Measurements from ENCODE around the gene MTFR1L.
A peak's percentile ranks its signal among the peaks of the same experiment; 100 is the strongest.
"Not testable (repeated sequence)": the region's sequence is repeated elsewhere in the genome, so short reads cannot be mapped to it uniquely, and the experiment has no call there.

MTFR1L gene

GRCh38 chr1:25829046-25829445, 9.3 kb downstream of the MTFR1L start:
- DNase-seq: no peak

DNA sequence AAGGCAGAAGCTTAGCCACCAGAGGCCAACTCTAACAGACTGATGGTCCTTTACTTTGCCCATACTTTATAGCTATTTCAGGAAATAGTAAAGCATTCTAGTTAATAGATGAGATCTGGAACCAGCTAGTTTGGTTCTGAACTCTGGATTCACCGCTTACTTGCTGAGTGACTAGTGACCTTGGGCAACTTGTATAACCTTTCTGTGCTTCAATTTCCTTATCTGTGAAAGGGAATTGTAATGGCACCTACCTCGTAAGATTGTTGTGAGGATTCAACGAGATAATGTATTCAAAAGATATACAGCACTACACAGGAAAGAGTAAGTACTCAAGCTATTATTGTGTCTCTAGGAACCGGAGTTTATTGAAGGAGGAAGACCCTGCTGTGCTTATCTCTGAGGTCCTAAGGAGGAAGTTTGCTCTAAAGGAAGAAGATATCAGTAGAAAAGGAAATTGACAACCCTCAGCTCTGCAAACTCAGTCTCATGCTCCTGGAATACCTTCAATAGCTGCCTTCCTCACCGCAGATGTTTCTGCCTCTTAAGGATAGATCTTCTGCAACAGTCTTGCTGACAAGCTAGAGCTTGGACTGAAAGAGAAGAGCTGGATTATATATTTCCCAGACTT, 11.9 kb downstream of the MTFR1L start:
- DNase-seq: no peak

DNA sequence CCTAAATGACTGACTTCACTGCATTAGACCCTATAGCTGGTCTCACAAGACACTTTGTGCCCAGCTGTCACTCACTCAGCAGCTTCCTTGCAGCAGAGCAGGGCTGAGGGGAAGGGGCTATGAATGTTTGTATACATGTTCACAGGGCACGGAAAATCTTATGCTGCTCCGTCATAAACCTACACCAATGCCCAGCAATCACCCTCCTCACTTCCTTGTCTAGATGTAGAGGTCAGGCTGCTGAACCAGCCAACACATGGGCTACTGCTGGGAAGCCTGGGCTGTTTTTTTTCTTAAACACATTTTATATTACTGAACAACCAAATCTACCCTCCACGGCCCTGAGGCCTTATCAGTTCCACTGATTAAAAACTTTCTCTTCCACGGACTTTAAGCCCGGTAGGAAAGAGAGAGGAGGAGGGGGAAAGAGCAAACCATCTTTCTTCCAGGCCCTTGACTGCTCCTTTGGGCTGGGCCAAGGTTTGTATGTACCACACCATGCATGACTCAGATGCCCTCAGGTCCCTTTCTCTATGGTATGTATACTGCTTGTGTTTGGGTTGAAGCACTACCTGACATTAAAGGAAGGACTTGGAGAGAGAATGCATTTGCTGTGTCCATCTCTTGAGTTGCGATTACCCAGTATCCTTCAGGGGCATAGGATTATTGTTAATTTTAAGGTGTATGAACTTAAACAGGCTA, 12.7 kb downstream of the MTFR1L start:
- DNase-seq: no peak

DNA sequence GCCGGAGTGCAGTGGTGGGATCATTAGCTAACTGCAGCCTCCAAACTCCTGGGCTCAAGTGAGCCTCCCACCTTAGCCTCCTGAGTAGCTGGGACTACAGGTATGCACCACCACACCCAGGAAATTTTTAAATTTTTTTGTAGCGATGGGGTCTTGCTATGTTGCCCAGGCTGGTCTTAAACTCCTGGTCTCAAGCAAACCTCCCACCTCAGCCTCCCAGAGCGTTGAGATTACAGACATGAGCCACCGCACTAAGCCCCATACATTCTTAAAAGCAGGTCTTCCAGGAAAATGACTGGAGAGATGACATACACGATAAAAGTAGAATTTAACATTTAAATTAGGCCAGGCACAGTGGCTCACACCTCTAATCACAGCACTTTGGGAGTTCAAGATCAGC, 13.4 kb downstream of the MTFR1L start:
- DNase-seq: no peak

- no peak for DNase-seq
Measured at GRCh38 chr1:25834894-25835293, 15.1 kb downstream of the MTFR1L start.

GRCh38 chr1:25836695-25837094, 16.9 kb downstream of the MTFR1L start:
- DNase-seq: no peak

GRCh38 chr1:25837262-25837875, 17.6 kb downstream of the MTFR1L start:
- DNase-seq: no peak

DNA sequence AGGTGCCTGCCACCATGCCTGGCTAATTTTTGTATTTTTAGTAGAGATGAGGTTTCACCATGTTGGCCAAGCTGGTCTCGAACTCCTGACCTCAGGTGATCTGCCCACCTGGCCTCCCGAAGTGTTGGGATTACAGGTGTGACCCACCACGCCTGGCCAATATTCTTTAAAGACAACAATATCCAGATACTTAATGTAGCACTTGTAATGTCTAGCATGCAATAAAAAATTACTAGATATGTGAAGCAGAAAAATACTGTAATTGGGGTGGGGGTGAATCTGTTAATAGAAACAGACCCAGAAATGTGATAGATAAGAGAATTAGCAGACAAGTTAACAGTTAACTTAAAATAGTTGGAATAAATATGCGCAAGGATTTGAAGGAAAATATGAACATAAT, 20.1 kb downstream of the MTFR1L start:
- DNase-seq: not testable (repeated sequence)

DNA sequence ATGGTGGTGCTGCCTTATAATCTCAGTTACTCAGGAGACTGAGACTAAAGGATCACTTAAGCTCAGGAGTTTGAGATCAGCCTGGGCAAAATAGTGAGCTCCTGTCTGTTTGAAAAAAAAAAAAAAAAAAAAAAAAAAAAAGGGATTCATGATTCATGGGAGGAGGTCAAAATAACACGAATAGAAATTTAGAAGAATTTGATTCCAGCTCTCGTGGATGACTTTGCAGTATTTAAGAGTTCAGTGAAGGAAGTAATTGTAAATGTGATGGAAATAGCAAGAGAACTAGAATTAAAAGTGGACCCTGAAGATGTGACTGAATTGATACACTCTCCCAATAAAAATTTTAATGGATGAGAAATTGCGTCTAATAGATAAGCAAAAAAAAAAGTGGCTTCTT, 23.7 kb downstream of the MTFR1L start:
- no peak for DNase-seq

DNA sequence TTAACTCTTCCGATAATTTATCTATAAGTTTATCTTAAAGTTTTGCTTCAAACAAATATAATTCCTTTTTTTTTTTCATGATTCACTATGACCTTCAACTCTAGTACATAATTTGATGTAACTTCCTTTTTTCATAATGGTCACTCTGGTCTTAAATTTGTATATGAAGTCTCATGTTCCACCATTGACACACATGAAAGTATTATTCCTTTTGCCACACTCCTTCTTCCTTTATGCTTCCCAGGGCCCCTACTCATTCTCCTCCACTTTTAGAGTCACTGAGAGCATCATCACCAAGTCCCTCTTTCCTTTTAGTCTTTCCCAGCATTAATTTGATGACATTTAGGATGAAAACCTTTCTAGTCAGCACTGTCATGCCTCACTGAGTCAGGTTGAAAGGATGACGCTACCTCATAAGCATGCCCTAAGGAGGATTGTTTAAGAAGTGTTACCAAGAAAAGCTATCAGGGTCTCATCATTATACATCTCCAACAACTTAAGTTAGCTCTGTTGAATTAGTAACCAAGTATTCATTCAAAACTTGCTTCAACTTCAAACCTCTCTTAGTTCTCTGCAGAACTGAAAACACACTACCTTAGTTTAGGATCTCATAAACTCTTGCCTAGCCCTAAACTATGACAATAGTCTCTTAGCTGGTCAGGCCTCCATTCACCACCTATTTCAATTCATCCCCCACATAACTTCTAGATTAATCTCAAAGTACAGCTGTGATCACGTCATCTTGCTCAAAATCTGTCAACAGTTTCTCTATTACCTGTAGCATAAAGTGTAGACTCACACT, 25.0 kb downstream of the MTFR1L start:
- no peak for DNase-seq

- no peak for DNase-seq
Measured at GRCh38 chr1:25845664-25846063, 25.9 kb downstream of the MTFR1L start.

DNA sequence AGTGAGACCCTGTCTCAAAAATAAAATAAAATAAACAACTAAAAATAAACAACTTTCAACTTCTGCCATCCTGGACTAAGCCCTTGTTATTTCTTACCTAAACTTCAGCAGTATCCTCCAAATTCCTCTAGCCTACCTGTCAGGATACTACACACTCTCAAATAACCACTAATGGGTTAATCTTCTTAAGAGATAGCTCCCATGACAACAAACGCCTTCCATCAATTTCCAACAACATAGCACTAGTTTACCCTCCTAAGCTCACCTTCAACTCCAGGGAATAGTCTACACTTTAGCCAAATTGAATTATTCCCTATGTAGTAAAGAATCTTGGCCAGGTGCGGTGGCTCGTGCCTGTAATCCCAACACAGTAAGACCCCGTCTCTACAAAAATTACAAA, 28.2 kb downstream of the MTFR1L start:
- DNase-seq: no peak

GRCh38 chr1:25848531-25848930, 28.8 kb downstream of the MTFR1L start:
- DNase-seq: no peak

- no peak for DNase-seq
Measured at GRCh38 chr1:25854554-25854953, 34.8 kb downstream of the MTFR1L start.

GRCh38 chr1:25856856-25857255, 37.1 kb downstream of the MTFR1L start:
- DNase-seq: no peak

- no peak for DNase-seq
Measured at GRCh38 chr1:25858494-25858893, 38.7 kb downstream of the MTFR1L start.

- DNase-seq: peak; percentile 93
Measured at GRCh38 chr1:25858906-25859789, 39.4 kb downstream of the MTFR1L start, which contains the start of gene AUNIP. AUNIP (minus strand) TSS chr1:25859457; CDS start chr1:25859357, 100 bp downstream.

GRCh38 chr1:25861316-25862286, 41.8 kb downstream of the MTFR1L start:
- DNase-seq: no peak

DNA sequence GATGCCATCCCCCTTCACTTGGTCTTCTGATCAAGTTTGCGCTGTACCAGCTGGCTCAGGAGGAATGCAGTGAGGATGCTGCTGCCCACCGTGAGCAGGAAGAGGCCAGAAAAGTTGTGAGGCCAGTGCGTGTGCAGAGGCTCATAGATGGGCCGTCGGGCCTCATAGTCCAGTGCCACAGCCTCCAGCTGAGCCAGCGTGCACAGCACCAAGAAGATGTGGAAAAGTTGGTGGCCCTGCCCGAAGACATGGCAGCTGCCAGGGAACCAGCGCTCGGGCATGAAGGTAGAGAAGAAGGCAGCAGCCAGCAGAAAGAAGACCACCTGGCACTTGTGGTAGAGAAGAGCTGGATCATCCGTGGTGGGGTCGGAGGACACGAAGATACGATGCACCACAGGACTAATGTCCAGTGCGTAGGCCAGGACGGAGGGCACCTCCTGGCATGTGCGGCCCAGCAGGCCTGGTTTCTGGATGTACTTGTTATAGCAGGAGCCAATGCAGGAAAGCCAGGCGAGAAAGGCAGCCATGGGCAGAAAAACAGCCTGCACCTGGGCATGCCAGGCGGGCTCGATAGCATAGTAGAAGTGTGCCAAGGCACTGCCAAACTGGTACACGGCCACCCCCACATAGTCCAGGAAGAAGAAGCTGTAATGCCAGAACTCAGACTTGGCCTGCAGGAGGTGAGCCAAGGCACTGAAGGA, 43.2 kb downstream of the MTFR1L start:
- no peak for DNase-seq

DNA sequence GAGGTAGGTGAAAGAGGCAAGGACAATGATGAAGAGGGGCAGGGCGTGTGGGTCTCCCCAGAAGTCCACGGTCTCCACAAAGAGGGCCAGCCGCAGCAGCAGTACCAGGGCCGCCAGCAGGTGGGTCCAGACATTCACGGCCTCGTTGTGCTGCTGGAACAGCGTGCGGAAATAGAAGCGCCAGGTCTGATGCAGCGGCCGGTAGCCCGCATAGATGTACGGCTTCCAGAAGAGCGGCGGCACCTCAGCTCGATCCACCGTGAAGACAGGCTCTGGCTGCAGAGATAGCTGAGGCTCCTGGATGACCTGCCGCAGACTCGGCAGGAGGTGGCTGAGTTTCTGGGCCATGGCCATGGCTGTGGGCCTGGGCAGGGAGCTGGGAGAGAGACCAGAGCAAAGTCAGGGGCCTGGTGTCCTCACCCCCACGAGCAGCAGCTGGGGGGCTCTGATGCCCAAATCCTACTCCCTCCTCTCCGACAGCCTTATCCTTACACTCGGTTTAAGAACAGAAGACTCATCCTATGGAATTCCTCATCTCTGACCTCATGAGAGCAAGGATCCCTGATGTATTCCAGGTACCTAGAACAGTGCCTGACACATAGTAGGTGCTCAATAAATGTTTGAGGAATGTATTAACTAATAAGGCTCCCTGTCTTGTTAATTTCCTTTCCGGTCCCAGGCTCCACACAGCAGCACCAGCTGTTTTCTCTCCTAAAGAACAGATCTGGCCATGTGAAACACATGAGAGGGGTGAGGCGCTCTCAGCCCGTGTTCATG, 43.9 kb downstream of the MTFR1L start:
- DNase-seq: no peak
